CD4-positive, alpha-beta memory T cell (primary cell): ENCODE results near the gene RPL3. TPM values are rescaled to one million over a fixed set of nuclear protein-coding genes. Genes with fewer than 3 reads are reported as not detected.

Experiments used
- CTCF ChIA-PET: fragments of 350-600 bp; sonication (Branson Sonifier 250); formaldehyde crosslinking; loops from one replicate; lab custom pipeline; 2021; ENCODE audit warnings: inconsistent platforms; ENCODE audit not compliant: partially characterized antibody; lab: Charles Lee
- POLR2A ChIA-PET: fragments of 350-600 bp; sonication (Branson Sonifier 250); formaldehyde crosslinking; loops from one replicate; lab custom pipeline; 2021; ENCODE audit not compliant: partially characterized antibody; lab: Charles Lee
- DNase-seq, 5 donors: peaks; one replicate each; pipeline versions ENCODE4 v3.0.0 to v3.0.0-alpha.2; 2020 to 2022; ENCODE audit warnings: mixed read lengths in 1 of 5
- H3K27ac ChIP-seq: one replicate; pipeline ENCODE4 v1.7.0; 2013; ENCODE audit warnings: low read depth, low read length
- H3K27me3 ChIP-seq: 2 replicates; pipeline ENCODE4 v1.7.0; 2013; ENCODE audit warnings: mild to moderate bottlenecking, low read length, moderate library complexity; ENCODE audit not compliant: insufficient read depth
- H3K36me3 ChIP-seq: 2 replicates; pipeline ENCODE4 v1.7.0; 2013; ENCODE audit warnings: mild to moderate bottlenecking, low read length, moderate library complexity; ENCODE audit not compliant: insufficient read depth
- H3K4me1 ChIP-seq: 2 replicates; pipeline ENCODE4 v1.7.0; 2013; ENCODE audit warnings: mild to moderate bottlenecking, low read length, moderate library complexity; ENCODE audit not compliant: insufficient read depth
- H3K4me3 ChIP-seq, 2 donors: one replicate each; pipeline ENCODE4 v1.7.0; 2013; ENCODE audit warnings: low read length in 2 of 2, mild to moderate bottlenecking in 1 of 2
- H3K9me3 ChIP-seq, 2 donors: one replicate each; pipeline ENCODE4 v1.7.0; 2013; ENCODE audit warnings: low read length in 2 of 2, control low read depth in 1 of 2; ENCODE audit not compliant: control insufficient read depth in 1 of 2
- H3K27ac Mint-ChIP-seq, 7 donors: one replicate each; pipeline ENCODE4 v1.8.0; 2020 to 2021; ENCODE audit warnings: mixed read lengths in 7 of 7, mild to moderate bottlenecking in 6 of 7, inconsistent platforms in 3 of 7, moderate library complexity in 3 of 7
- H3K27me3 Mint-ChIP-seq, 2 donors: one replicate each; pipeline ENCODE4 v1.8.0; 2020 to 2021; ENCODE audit warnings: mixed read lengths in 2 of 2
- H3K36me3 Mint-ChIP-seq, 2 donors: one replicate each; pipeline ENCODE4 v1.8.0; 2020 to 2021; ENCODE audit warnings: mixed read lengths in 2 of 2, inconsistent platforms in 1 of 2, mild to moderate bottlenecking in 1 of 2
- H3K4me1 Mint-ChIP-seq, 4 donors: one replicate each; pipeline ENCODE4 v1.8.0; 2020 to 2021; ENCODE audit warnings: mixed read lengths in 4 of 4, mild to moderate bottlenecking in 1 of 4
- H3K4me3 Mint-ChIP-seq, 8 donors: one replicate each; pipeline ENCODE4 v1.8.0; 2020 to 2021; ENCODE audit warnings: mixed read lengths in 8 of 8, mild to moderate bottlenecking in 7 of 8, moderate library complexity in 6 of 8, inconsistent platforms in 3 of 8
- H3K9me3 Mint-ChIP-seq, 8 donors: one replicate each; pipeline ENCODE4 v1.8.0; 2020 to 2021; ENCODE audit warnings: mixed read lengths in 8 of 8, mild to moderate bottlenecking in 5 of 8, inconsistent platforms in 3 of 8, moderate library complexity in 1 of 8
- intact Hi-C: fragments of 100-400 bp; cut with micrococcal nuclease; formaldehyde crosslinking; loops from one replicate; pipeline ENCODE4 v1.15.1; 2023
- polyA plus RNA-seq, 2 donors: library from polyadenylated mRNA; unstranded; fragments of 300-500 nt; fragmentation: Illumina TruSeq; gene quantifications; one replicate each; pipeline ENCODE4 v1.2.3, GENCODE V29; 2021
- total RNA-seq, 2 experiments: library from RNA; stranded (reverse); gene quantifications; one replicate each; pipeline ENCODE4 v1.2.3, GENCODE V29; 2021

RPL3 gene
- total and polyA plus RNA-seq, 4 experiments from 2014 or later: 3,292 to 4,075 (median 3,564) TPM

DNA sequence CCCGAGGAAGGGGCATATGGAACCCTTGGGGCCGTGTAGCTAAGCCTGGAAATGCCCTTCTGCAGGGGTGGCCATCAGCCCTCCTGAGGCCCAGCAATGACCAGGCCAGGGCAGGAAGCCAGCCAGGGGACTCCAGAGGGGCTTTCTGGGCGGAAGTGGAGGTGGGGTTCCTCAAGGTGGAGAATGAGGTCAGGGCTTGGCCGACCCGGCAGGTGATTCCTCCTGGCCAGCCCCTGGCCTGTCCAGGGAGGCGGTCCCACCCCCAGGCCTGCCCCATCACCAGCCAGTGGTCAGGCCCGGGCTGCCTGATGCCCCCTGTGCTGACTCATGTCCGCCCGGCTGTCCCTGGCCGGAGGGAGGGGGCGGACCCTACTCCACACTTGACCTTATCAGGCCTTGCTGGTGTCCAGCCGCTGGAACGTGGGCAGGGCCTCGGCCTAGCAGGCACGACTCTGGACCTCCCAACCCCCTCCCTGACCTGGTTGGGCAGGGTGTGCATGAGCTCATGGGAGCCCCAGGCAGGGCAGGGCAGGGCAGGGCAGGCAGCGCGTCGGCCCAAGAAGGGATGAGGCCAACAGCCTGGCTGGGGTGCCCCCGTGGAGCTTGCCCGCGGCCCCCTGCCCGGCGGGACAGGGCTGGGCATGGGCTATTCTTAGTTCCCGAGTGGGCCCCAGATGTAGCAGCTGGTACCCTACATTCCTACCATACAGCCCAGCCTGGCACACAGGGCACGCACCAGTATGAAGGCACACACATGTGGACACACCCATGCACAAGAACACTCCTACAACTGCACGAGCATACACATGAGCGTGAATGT, 35.9 kb downstream of the RPL3 start:
- intact Hi-C loops: no loop called here
- no peak overlapping the region for H3K4me3 Mint-ChIP-seq
- POLR2A ChIA-PET: no interaction called here
- Histone ChIP-seq H3K4me1 (no peaks in the 10 kb centered on the region), H3K36me3 (no peaks in the 10 kb centered on the region), H3K27me3 (no peaks in the 10 kb centered on the region), H3K4me3 (no peak overlapping the region), H3K27ac (no peak overlapping the region), H3K9me3 (peaks cover 0 to 5% of the 10 kb centered on the region in 2 donors)
- DNase-seq: no peak
- no peaks in the 10 kb centered on the region for H3K36me3 Mint-ChIP-seq
- CTCF ChIA-PET: interaction anchor here (0.8 kb wide), 1 partner anchor 112 kb away, joined by 3 read pairs; no protein-coding TSS in a partner anchor
- H3K27me3 Mint-ChIP-seq: peaks cover 0 to 3% of the 10 kb centered on the region in 2 donors
- peaks cover 0 to 4% (median 0%) of the 10 kb centered on the region in 4 donors for H3K4me1 Mint-ChIP-seq
- peaks cover 0 to 14% (median 9%) of the 10 kb centered on the region in 8 donors for H3K9me3 Mint-ChIP-seq
- H3K27ac Mint-ChIP-seq: no peak overlapping the region

DNA sequence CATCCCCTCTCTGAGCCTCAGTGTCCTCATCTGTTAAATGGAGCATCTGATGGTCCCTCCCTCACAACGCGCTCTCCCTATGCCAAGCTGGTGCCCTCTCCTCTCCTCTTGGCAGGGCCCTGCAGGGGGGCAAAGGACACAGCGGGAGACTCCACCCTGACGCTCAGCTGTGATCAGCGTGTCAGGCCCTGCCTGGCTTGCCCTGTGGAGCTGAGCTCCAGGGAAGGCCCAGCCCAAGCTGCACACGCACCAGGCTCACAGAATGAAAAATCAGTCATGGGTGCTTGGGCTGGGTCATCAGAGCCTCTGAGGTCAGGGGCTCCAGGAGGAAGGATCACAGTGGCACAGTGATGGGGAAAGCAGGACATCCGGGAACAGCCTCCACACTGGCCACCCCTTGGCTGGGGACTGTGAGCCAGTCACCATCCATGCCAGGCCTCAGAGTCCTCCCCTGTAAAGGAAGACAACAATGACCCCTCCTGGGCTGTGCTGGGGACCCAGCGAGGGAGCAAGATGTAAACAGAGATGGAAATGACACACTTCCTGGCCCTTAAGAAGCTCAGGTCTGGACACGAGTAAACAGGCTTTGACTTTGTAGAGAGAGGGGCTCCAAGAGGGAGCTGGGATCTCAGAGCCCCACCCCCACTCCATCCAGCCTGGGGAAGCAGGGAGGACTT, 36.6 kb downstream of the RPL3 start:
- Histone ChIP-seq H3K4me1 (no peaks in the 10 kb centered on the region), H3K27ac (no peak overlapping the region), H3K9me3 (peaks cover 0 to 5% of the 10 kb centered on the region in 2 donors), H3K36me3 (no peaks in the 10 kb centered on the region), H3K4me3 (no peak overlapping the region), H3K27me3 (no peaks in the 10 kb centered on the region)
- no peaks in the 10 kb centered on the region for H3K36me3 Mint-ChIP-seq
- intact Hi-C loops: no loop called here
- H3K4me3 Mint-ChIP-seq: no peak overlapping the region
- peaks cover 0 to 14% (median 9%) of the 10 kb centered on the region in 8 donors for H3K9me3 Mint-ChIP-seq
- CTCF ChIA-PET: interaction anchor here (0.8 kb wide), 1 partner anchor 112 kb away, joined by 3 read pairs; no protein-coding TSS in a partner anchor
- no peak for DNase-seq
- H3K27me3 Mint-ChIP-seq: peaks cover 0 to 3% of the 10 kb centered on the region in 2 donors
- no peak overlapping the region for H3K27ac Mint-ChIP-seq
- peaks cover 0 to 4% (median 0%) of the 10 kb centered on the region in 4 donors for H3K4me1 Mint-ChIP-seq
- POLR2A ChIA-PET: no interaction called here

DNA sequence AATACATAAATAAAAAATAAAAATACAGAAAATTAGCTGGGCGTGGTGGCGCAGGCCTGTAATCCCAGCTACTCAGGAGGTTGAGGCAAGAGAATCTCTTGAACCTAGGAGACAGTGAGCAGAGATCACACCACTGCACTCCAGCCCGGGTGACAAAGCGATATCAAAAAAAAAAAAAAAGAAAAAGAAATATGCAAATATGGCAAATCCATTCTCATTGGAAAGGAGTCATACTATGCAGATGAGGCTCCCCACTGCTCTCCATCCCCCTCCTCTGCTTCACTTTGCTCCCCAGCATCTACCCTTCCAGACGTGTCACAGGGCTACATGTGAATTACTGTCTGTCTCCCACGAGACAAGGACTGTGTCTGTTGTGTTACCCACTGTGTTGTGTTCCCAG, 38.3 kb downstream of the RPL3 start:
- Mint-ChIP-seq H3K36me3 (no peaks in the 10 kb centered on the region), H3K27ac (no peak overlapping the region), H3K27me3 (peaks cover 3 to 8% of the 10 kb centered on the region in 2 donors), H3K9me3 (peaks cover 1 to 17% (median 10%) of the 10 kb centered on the region in 8 donors), H3K4me3 (no peak overlapping the region), H3K4me1 (peaks cover 0 to 2% (median 0%) of the 10 kb centered on the region in 4 donors)
- no peak for DNase-seq
- Histone ChIP-seq H3K4me1 (no peaks in the 10 kb centered on the region), H3K27ac (no peak overlapping the region), H3K4me3 (no peak overlapping the region), H3K9me3 (peaks cover 0 to 5% of the 10 kb centered on the region in 2 donors), H3K36me3 (no peaks in the 10 kb centered on the region), H3K27me3 (no peaks in the 10 kb centered on the region)
- intact Hi-C loops: no loop called here
- ChIA-PET POLR2A (no interaction called here), CTCF (no interaction called here)

DNA sequence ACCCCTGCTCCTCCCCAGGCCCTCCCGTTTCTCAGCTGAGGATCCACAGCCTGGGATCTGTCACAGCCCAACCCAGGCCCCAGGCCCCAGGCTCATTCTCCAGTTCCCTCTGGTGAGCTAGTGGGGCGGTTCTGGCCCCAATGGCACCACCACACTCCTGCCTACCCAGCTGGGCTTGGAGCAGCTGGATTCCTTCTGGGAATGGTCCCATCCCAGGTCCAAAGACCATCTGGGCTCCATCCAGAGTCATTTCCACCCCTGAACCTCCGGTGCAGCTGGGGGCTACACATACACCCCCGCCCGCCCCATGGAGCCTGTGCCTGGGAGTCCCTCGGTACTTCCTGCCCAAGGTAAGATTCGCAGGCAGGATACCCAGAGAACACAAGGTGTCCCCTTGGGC, 39.2 kb downstream of the RPL3 start:
- POLR2A ChIA-PET: no interaction called here
- H3K9me3 Mint-ChIP-seq: peaks cover 1 to 13% (median 7%) of the 10 kb centered on the region in 8 donors
- intact Hi-C loops: no loop called here

DNA sequence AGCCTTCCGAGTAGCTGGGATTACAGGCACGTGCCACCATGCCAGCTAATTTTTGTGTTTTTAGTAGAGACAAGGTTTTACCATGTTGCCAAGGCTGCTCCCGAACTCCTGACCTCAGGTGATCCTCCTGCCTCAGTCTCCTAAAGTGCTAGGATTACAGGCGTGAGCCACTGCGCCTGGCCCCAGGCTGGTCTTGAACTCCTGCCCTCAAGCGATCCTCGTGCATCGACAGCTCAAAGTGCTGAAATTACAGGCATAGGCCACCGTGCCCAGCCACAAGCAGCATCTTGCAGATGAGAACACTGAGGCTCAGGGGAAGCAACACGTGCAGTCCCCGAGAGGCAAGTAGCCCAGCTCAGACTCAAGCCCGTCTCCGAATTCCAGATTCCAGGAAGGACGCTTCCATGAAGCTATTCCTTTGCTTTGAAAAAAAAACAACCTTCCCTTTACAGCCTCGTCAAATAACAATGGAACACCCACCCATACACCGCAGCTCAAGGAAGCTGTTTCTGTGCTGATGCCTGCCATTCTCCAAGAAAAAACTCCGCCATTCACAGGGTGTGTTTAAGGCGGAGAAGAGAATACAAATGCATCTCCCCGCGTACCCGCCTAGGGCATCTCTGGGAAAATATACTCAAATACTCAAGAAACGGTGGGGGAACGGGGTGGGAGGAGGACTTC, 40.1 kb downstream of the RPL3 start:
- H3K4me3 ChIP-seq: no peak overlapping the region
- ChIA-PET CTCF (interaction anchor here (1.1 kb wide), 1 partner anchor 11 kb away, joined by 3 read pairs; no protein-coding TSS in a partner anchor), POLR2A (no interaction called here)
- H3K27ac ChIP-seq: no peak overlapping the region
- peaks cover 3 to 8% of the 10 kb centered on the region in 2 donors for H3K27me3 Mint-ChIP-seq
- no peak for DNase-seq
- H3K4me1 Mint-ChIP-seq: peaks cover 0 to 2% (median 0%) of the 10 kb centered on the region in 4 donors
- peak overlapping the region in 1 of 7 donors; percentile 21 for H3K27ac Mint-ChIP-seq
- H3K4me1 ChIP-seq: no peaks in the 10 kb centered on the region
- H3K9me3 Mint-ChIP-seq: peaks cover 0 to 8% (median 3%) of the 10 kb centered on the region in 8 donors
- H3K36me3 ChIP-seq: no peaks in the 10 kb centered on the region
- H3K36me3 Mint-ChIP-seq: no peaks in the 10 kb centered on the region
- no peaks in the 10 kb centered on the region for H3K27me3 ChIP-seq
- H3K4me3 Mint-ChIP-seq: no peak overlapping the region
- intact Hi-C loops: no loop called here
- H3K9me3 ChIP-seq: no peaks in the 10 kb centered on the region

More for the DNA sequence above, 39.2 kb downstream of the RPL3 start:
- Mint-ChIP-seq H3K27me3 (peaks cover 3 to 8% of the 10 kb centered on the region in 2 donors), H3K36me3 (no peaks in the 10 kb centered on the region), H3K4me3 (no peak overlapping the region), H3K27ac (no peak overlapping the region), H3K4me1 (peaks cover 0 to 2% (median 0%) of the 10 kb centered on the region in 4 donors)
- Histone ChIP-seq H3K4me1 (no peaks in the 10 kb centered on the region), H3K27me3 (no peaks in the 10 kb centered on the region), H3K4me3 (no peak overlapping the region), H3K36me3 (no peaks in the 10 kb centered on the region), H3K27ac (no peak overlapping the region), H3K9me3 (peaks cover 0 to 5% of the 10 kb centered on the region in 2 donors)
- DNase-seq: no peak
- CTCF ChIA-PET: no interaction called here

DNA sequence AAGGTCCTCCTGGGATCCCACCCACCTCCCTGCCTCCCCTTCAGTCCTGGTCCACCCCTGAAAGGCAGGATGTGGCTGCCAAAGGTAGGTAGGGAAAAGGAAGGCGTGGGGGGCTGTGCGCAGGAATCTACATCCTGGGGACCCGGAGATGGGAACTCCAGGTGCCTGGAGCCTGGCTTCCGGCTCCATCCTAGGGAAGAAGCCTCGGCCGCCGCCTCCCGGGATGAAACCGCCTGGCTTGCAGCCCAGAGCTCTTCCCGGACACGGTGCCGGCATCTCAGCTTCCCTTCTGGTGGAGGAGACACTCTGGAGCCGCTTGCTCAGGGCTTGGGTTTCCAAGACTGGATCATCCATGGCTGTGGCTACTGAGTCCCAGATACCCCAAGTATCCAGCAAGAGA, 41.4 kb downstream of the RPL3 start:
- no peak for DNase-seq
- Histone ChIP-seq H3K9me3 (no peaks in the 10 kb centered on the region), H3K36me3 (no peaks in the 10 kb centered on the region), H3K4me1 (no peaks in the 10 kb centered on the region), H3K27ac (no peak overlapping the region), H3K27me3 (no peaks in the 10 kb centered on the region), H3K4me3 (no peak overlapping the region)
- H3K4me3 Mint-ChIP-seq: no peak overlapping the region
- H3K9me3 Mint-ChIP-seq: peaks cover 0 to 8% (median 3%) of the 10 kb centered on the region in 8 donors
- ChIA-PET POLR2A (no interaction called here), CTCF (no interaction called here)
- intact Hi-C loops: no loop called here
- no peaks in the 10 kb centered on the region for H3K36me3 Mint-ChIP-seq
- peaks cover 3 to 8% of the 10 kb centered on the region in 2 donors for H3K27me3 Mint-ChIP-seq
- H3K27ac Mint-ChIP-seq: no peak overlapping the region
- H3K4me1 Mint-ChIP-seq: peaks cover 0 to 2% (median 0%) of the 10 kb centered on the region in 4 donors
